ENCODE results near the gene APOBR. TPM values are rescaled to one million over a fixed set of nuclear protein-coding genes. Genes with fewer than 3 reads are reported as not detected.

Gene APOBR
- total and polyA plus RNA-seq, 2 donors (not counting 3 experiments of a cell fraction or from before 2014, with no cell fraction given): not detected

GRCh38 chr16:28495795-28496749, 1.6 kb downstream of the APOBR start:
- BruUV-seq (replicated peaks): no TSS peak
- DNase-seq (ENCODE audit: low read depth, low spot score) (no peak), FAIRE-seq (no peak)
- intact Hi-C loops (cut with micrococcal nuclease) (no loop called here), dilution Hi-C loops (cut with MboI; ENCODE audit: extremely low pct_ligation_motif_present, low sequenced_read_pairs) (no loop called here)
- H3K9me1 ChIP-seq (replicated peaks; ENCODE audit: control insufficient read depth, extremely low read depth, insufficient read depth, low read length): no peaks in the 10 kb centered on the region
- peaks cover 2% of the 10 kb centered on the region for H3K4me1 ChIP-seq (ENCODE audit: control insufficient read depth, extremely low read depth, insufficient read depth, low read length)
- peaks cover 3% of the 10 kb centered on the region for H3K79me2 ChIP-seq (ENCODE audit: control insufficient read depth, insufficient read depth, low read length)
- H3K4me3 ChIP-seq (replicated peaks in 1 of 3; ENCODE audit: insufficient read depth in 1 of 3, low read depth in 1 of 3, low read length in 3 of 3): no peak overlapping the region
- POLR2A ChIA-PET: no interaction called here
- H3K27me3 ChIP-seq (ENCODE audit: control insufficient read depth in 2 of 2, insufficient read depth in 2 of 2, low read length in 2 of 2): no peaks in the 10 kb centered on the region
- H3K4me2 ChIP-seq (ENCODE audit: insufficient read depth, low read length): no peak overlapping the region
- TF ChIP-seq POLR2AphosphoS5 (IDR thresholded peaks at IDR 0.05; ENCODE audit: insufficient read depth, low read depth, low read length) (no peak), POLR2A (IDR thresholded peaks at IDR 0.05; ENCODE audit: low read depth, low read length) (no peak), GATA2 (IDR thresholded peaks at IDR 0.05; ENCODE audit: insufficient read depth, insufficient read length, low read depth, low read length) (no peak), JUN (IDR thresholded peaks at IDR 0.05; ENCODE audit: borderline replicate concordance, insufficient read depth, insufficient read length, low read depth) (no peak), EZH2 (IDR thresholded peaks at IDR 0.05; ENCODE audit: borderline replicate concordance, low read depth, low read length, severe bottlenecking) (no peak), CTCF (IDR thresholded peaks at IDR 0.05; ENCODE audit: extremely low read depth in 1 of 2, insufficient read depth in 1 of 2, low read depth in 1 of 2, low read length in 2 of 2) (no peak), FOS (IDR thresholded peaks at IDR 0.05; ENCODE audit: borderline replicate concordance, insufficient read depth, low read length) (no peak), MAX (IDR thresholded peaks at IDR 0.05; ENCODE audit: insufficient read depth, insufficient read length) (no peak), MYC (IDR thresholded peaks at IDR 0.05; ENCODE audit: low read depth, low read length) (no peak)
- H3K36me3 ChIP-seq (ENCODE audit: control insufficient read depth in 2 of 2, extremely low read depth in 1 of 2, insufficient read depth in 2 of 2, low read length in 2 of 2): no peaks in the 10 kb centered on the region
- H3K9me3 ChIP-seq (replicated peaks; ENCODE audit: control insufficient read depth, insufficient read depth, low read length): no peaks in the 10 kb centered on the region
- CTCF ChIA-PET: no interaction called here
- H4K20me1 ChIP-seq (replicated peaks; ENCODE audit: control insufficient read depth, extremely low read depth, insufficient read depth, low read length): no peaks in the 10 kb centered on the region
- H2AFZ ChIP-seq (ENCODE audit: low read depth, low read length): no peak overlapping the region
- H3K9ac ChIP-seq (replicated peaks; ENCODE audit: extremely low read depth, insufficient read depth, low read length): no peak overlapping the region
- no peak overlapping the region for H3K27ac ChIP-seq (ENCODE audit: insufficient read depth, low read depth, low read length)

Measured in endothelial cell of umbilical vein (primary cell).